Renal pelvis (tissue), 4 donors: ENCODE data around the gene MIF4GD. TPM values are rescaled to one million over a fixed set of nuclear protein-coding genes. Genes with fewer than 3 reads are reported as not detected.
"Not testable (repeated sequence)": the region's sequence is repeated elsewhere in the genome, so short reads cannot be mapped to it uniquely, and the experiment has no call there.

Source experiments
- DNase-seq: peaks from one replicate; pipeline ENCODE4 v3.0.0-alpha.2; 2013
- polyA plus RNA-seq, 3 donors: library from polyadenylated mRNA; unstranded; fragments of 120-200 nt; gene quantifications; one replicate each; pipeline ENCODE4 v1.2.1, GENCODE V29; 2013; ENCODE audit not compliant: insufficient read length in 3 of 3

MIF4GD gene
- polyA plus RNA-seq, 3 donors = 21.8 to 22.8 (median 22.3) TPM

GRCh38 chr17:75292810-75293448, 21.9 kb upstream of the MIF4GD start:
- DNase-seq = not testable (repeated sequence)

- DNase-seq = peak; percentile 37
Observed at GRCh38 chr17:75289832-75290337, 18.9 kb upstream of the MIF4GD start.

GRCh38 chr17:75289115-75289831, 18.2 kb upstream of the MIF4GD start, which contains the start of gene SLC25A19:
Gene SLC25A19, minus strand, starts transcription at chr17:75289433. Its CDS starts 2,669 bp downstream, at chr17:75286764.
- peak; percentile 98 for DNase-seq

- peak; percentile 23 for DNase-seq
Observed at GRCh38 chr17:75288770-75289114, 17.7 kb upstream of the MIF4GD start.

GRCh38 chr17:75288359-75288758, 17.3 kb upstream of the MIF4GD start:
- no peak for DNase-seq

GRCh38 chr17:75287221-75287620, 16.2 kb upstream of the MIF4GD start:
- no peak for DNase-seq

- no peak for DNase-seq
Observed at GRCh38 chr17:75285123-75285522, 14.1 kb upstream of the MIF4GD start.

- DNase-seq = not testable (repeated sequence)
Observed at GRCh38 chr17:75280189-75280588, 9.2 kb upstream of the MIF4GD start.

- no peak for DNase-seq
Observed at GRCh38 chr17:75277664-75278071, 6.6 kb upstream of the MIF4GD start.

- DNase-seq = no peak
Observed at GRCh38 chr17:75273977-75274708, 3.1 kb upstream of the MIF4GD start.

GRCh38 chr17:75272848-75273184, 1.8 kb upstream of the MIF4GD start:
- DNase-seq = no peak

- DNase-seq = no peak
Observed at GRCh38 chr17:75271955-75272847, 1.2 kb upstream of the MIF4GD start.

GRCh38 chr17:75271233-75271954, 363 bp upstream of the MIF4GD start:
- no peak for DNase-seq

GRCh38 chr17:75270218-75270965, 639 bp downstream of the MIF4GD start:
- peak; percentile 73 for DNase-seq

GRCh38 chr17:75269844-75270217, 1.2 kb downstream of the MIF4GD start:
- DNase-seq = no peak

- no peak for DNase-seq
Observed at GRCh38 chr17:75267411-75268232, 3.4 kb downstream of the MIF4GD start.

GRCh38 chr17:75267153-75267410, 3.9 kb downstream of the MIF4GD start:
- DNase-seq = no peak

GRCh38 chr17:75266316-75267152, 4.5 kb downstream of the MIF4GD start:
- DNase-seq = no peak
